Liver (tissue), 9 donors: ENCODE measurements around the gene MAML3. TPM values are rescaled to one million over a fixed set of nuclear protein-coding genes. Genes with fewer than 3 reads are reported as not detected.

Experiments
- DNase-seq: peaks from one replicate; pipeline ENCODE4 v3.0.0-alpha.2; 2017; ENCODE audit warnings: low spot score
- H3K27ac ChIP-seq, 2 donors: one replicate each; pipeline ENCODE4 v1.7.0; 2013; ENCODE audit warnings: inconsistent platforms in 2 of 2, low read length in 2 of 2, control low read depth in 1 of 2, low read depth in 1 of 2, mild to moderate bottlenecking in 1 of 2
- H3K27me3 ChIP-seq, 4 donors: one replicate each; pipeline versions ENCODE4 v1.6.1 to v1.7.0; 2013; ENCODE audit warnings: low read length in 3 of 4, inconsistent platforms in 1 of 4, mild to moderate bottlenecking in 1 of 4, moderate library complexity in 1 of 4; ENCODE audit not compliant: control insufficient read depth in 4 of 4, insufficient read depth in 4 of 4
- H3K36me3 ChIP-seq, 4 donors: one replicate each; pipeline versions ENCODE4 v1.6.1 to v1.7.0; 2013; ENCODE audit warnings: low read length in 3 of 4, mild to moderate bottlenecking in 3 of 4, low read depth in 1 of 4, moderate library complexity in 1 of 4; ENCODE audit not compliant: control insufficient read depth in 4 of 4, insufficient read depth in 3 of 4
- H3K4me1 ChIP-seq, 4 donors: one replicate each; pipeline versions ENCODE4 v1.6.1 to v1.7.0; 2013; ENCODE audit warnings: low read length in 3 of 4, mild to moderate bottlenecking in 3 of 4, moderate library complexity in 1 of 4; ENCODE audit not compliant: control insufficient read depth in 4 of 4, insufficient read depth in 4 of 4
- H3K4me3 ChIP-seq, 3 donors: one replicate each; pipeline versions ENCODE4 v1.6.1 to v1.7.0; 2013; ENCODE audit warnings: low read length in 3 of 3, control low read depth in 1 of 3, low read depth in 1 of 3, mild to moderate bottlenecking in 1 of 3
- H3K9ac ChIP-seq, 2 donors: one replicate each; pipeline ENCODE4 v1.7.0; 2013; ENCODE audit warnings: low read length in 2 of 2, mild to moderate bottlenecking in 2 of 2, moderate library complexity in 2 of 2, control low read depth in 1 of 2, low read depth in 1 of 2
- H3K9me3 ChIP-seq, 4 donors: one replicate each; pipeline versions ENCODE4 v1.6.1 to v1.7.0; 2013; ENCODE audit warnings: low read length in 3 of 4; ENCODE audit not compliant: control insufficient read depth in 4 of 4
- ATF3 ChIP-seq: IDR thresholded peaks from 2 replicates; pipeline ENCODE4 v1.6.1; 2016; ENCODE audit warnings: antibody characterized with exemption
- CTCF ChIP-seq: fragments of 150-350 bp; IDR thresholded peaks from 2 replicates; pipeline ENCODE4 v1.5.1; 2017; ENCODE audit warnings: improper control_type of control experiment, low read depth, low read length; ENCODE audit not compliant: missing input control
- EGR1 ChIP-seq, 2 donors: IDR thresholded peaks; 2 replicates each; pipeline ENCODE4 v1.6.1; 2016 to 2018; ENCODE audit warnings: antibody characterized with exemption in 2 of 2, low read depth in 2 of 2
- FOXA1 ChIP-seq: IDR thresholded peaks from 2 replicates; pipeline ENCODE4 v1.6.1; 2016; ENCODE audit warnings: antibody characterized with exemption
- GABPA ChIP-seq, 2 donors: IDR thresholded peaks in 1 of 2; conservative IDR thresholded peaks in 1 of 2; 2 replicates each; pipeline ENCODE4 v1.6.1; 2016; ENCODE audit warnings: antibody characterized with exemption in 2 of 2, mild to moderate bottlenecking in 1 of 2, moderate library complexity in 1 of 2
- HNF4A ChIP-seq, 2 donors: conservative IDR thresholded peaks; 2 replicates each; pipeline ENCODE4 v1.6.1; 2016; ENCODE audit warnings: antibody characterized with exemption in 2 of 2, mild to moderate bottlenecking in 2 of 2
- HNF4G ChIP-seq: IDR thresholded peaks from 2 replicates; pipeline ENCODE4 v1.6.1; 2016; ENCODE audit warnings: antibody characterized with exemption
- JUND ChIP-seq, 2 donors: IDR thresholded peaks; 2 replicates each; pipeline ENCODE4 v1.6.1; 2016; ENCODE audit warnings: antibody characterized with exemption in 2 of 2
- MAX ChIP-seq: IDR thresholded peaks from 2 replicates; pipeline ENCODE4 v1.6.1; 2016; ENCODE audit warnings: antibody characterized with exemption
- REST ChIP-seq: IDR thresholded peaks from 2 replicates; pipeline ENCODE4 v1.6.1; 2016; ENCODE audit warnings: antibody characterized with exemption, mild to moderate bottlenecking
- SP1 ChIP-seq: IDR thresholded peaks from 2 replicates; pipeline ENCODE4 v1.6.1; 2018; ENCODE audit warnings: antibody characterized with exemption, mild to moderate bottlenecking
- TAF1 ChIP-seq: conservative IDR thresholded peaks from 2 replicates; pipeline ENCODE4 v1.6.1; 2016; ENCODE audit warnings: antibody characterized with exemption, mild to moderate bottlenecking
- YY1 ChIP-seq: IDR thresholded peaks from 2 replicates; pipeline ENCODE4 v1.6.1; 2016; ENCODE audit warnings: antibody characterized with exemption, mild to moderate bottlenecking
- ZBTB33 ChIP-seq: IDR thresholded peaks from 2 replicates; pipeline ENCODE4 v1.6.1; 2016; ENCODE audit warnings: antibody characterized with exemption
- WGBS: extraction: QIAGEN DNeasy Blood & Tissue Kit; methylation state at CpG from one replicate; pipeline ENCODE4 v1.1.7; 2013; 5-methylcytosine and 5-hydroxymethylcytosine counted together
- polyA plus RNA-seq, 2 donors: library from polyadenylated mRNA; stranded (reverse) in 1 of 2; unstranded in 1 of 2; fragments of 200-250 nt in 1 of 2; fragments of >200 nt in 1 of 2; fragmentation: Nextera tagmentation in 1 of 2; extraction: Ambion mirVana in 1 of 2; gene quantifications; one replicate each; pipeline versions ENCODE4 v1.2.1 to v1.2.3, GENCODE V29; 2013 to 2015
- total RNA-seq, 2 donors: library from RNA; depleted of rRNA; stranded (reverse); fragments of >200 nt; gene quantifications; one replicate each; pipeline ENCODE4 v1.2.3, GENCODE V29; 2014
- donor health status: healthy.
- donor health status: healthy.
- donor health status: healthy.
- donor health status: healthy.
- donor health status: healthy.

MAML3 gene
- total and polyA plus RNA-seq, 4 donors: 1.3 to 4.3 (median 2.7) TPM

GRCh38 chr4:139872274-139872673, 281.7 kb downstream of the MAML3 start:
- H3K9me3 ChIP-seq: no peaks in the 10 kb centered on the region
- no peak overlapping the region for H3K9ac ChIP-seq
- H3K27me3 ChIP-seq: no peaks in the 10 kb centered on the region
- H3K27ac ChIP-seq: no peak overlapping the region
- no peak for DNase-seq
- WGBS: 86% methylated on average over 2 of the region's 2 CpGs
- peaks cover 0 to 5% (median 0%) of the 10 kb centered on the region in 4 donors for H3K4me1 ChIP-seq
- no peaks in the 10 kb centered on the region for H3K36me3 ChIP-seq
- H3K4me3 ChIP-seq: no peak overlapping the region
- TF ChIP-seq TAF1 (no peak), YY1 (no peak), REST (no peak), SP1 (no peak), ATF3 (no peak), HNF4A (conservative IDR thresholded peaks at IDR 0.05) (no peak), ZBTB33 (no peak), HNF4G (no peak), JUND (IDR thresholded peaks at IDR 0.05) (no peak), CTCF (no peak), FOXA1 (no peak), GABPA (IDR thresholded peaks at IDR 0.05 in 1 of 2, conservative IDR thresholded peaks at IDR 0.05 in 1 of 2) (no peak), EGR1 (IDR thresholded peaks at IDR 0.05; ENCODE audit: low read depth in 2 of 2) (no peak), MAX (no peak)

- H3K9me3 ChIP-seq: no peaks in the 10 kb centered on the region
- DNase-seq: no peak
- peaks cover 0 to 2% (median 0%) of the 10 kb centered on the region in 4 donors for H3K36me3 ChIP-seq
- TF ChIP-seq GABPA (IDR thresholded peaks at IDR 0.05 in 1 of 2, conservative IDR thresholded peaks at IDR 0.05 in 1 of 2): no peak
- TF ChIP-seq HNF4G: no peak
- H3K4me3 ChIP-seq: no peak overlapping the region
- no peak overlapping the region for H3K27ac ChIP-seq
- H3K9ac ChIP-seq: no peak overlapping the region
- H3K4me1 ChIP-seq: no peaks in the 10 kb centered on the region
- WGBS: 85% methylated on average over 4 of the region's 4 CpGs
- H3K27me3 ChIP-seq: no peaks in the 10 kb centered on the region
Measured at GRCh38 chr4:139869810-139870209, 284.2 kb downstream of the MAML3 start.
